ENCODE results near the gene ITGB5.

GRCh38 chr3:124730941-124731297, 156.2 kb downstream of the ITGB5 start:
- TF ChIP-seq EZH2phosphoT487 (IDR thresholded peaks at IDR 0.05; ENCODE audit: low read depth) (no peak), CTCF (IDR thresholded peaks at IDR 0.05; ENCODE audit: low read depth, low read length) (no peak)
